NT2/D1 (cell line): Measurements from ENCODE around the gene MBOAT1.

Source experiments
- SUZ12 ChIP-seq: IDR thresholded peaks from 2 replicates; pipeline ENCODE4 v1.6.1; 2011; ENCODE audit not compliant: insufficient read length, insufficient read depth; ENCODE audit errors: extremely low read depth
- YY1 ChIP-seq: IDR thresholded peaks from 2 replicates; pipeline ENCODE4 v1.6.1; 2011; ENCODE audit not compliant: insufficient read length, insufficient read depth
- ZNF274 ChIP-seq: IDR thresholded peaks from 2 replicates; pipeline ENCODE4 v1.6.1; 2011; ENCODE audit warnings: mild to moderate bottlenecking, low read depth, low read length

DNA sequence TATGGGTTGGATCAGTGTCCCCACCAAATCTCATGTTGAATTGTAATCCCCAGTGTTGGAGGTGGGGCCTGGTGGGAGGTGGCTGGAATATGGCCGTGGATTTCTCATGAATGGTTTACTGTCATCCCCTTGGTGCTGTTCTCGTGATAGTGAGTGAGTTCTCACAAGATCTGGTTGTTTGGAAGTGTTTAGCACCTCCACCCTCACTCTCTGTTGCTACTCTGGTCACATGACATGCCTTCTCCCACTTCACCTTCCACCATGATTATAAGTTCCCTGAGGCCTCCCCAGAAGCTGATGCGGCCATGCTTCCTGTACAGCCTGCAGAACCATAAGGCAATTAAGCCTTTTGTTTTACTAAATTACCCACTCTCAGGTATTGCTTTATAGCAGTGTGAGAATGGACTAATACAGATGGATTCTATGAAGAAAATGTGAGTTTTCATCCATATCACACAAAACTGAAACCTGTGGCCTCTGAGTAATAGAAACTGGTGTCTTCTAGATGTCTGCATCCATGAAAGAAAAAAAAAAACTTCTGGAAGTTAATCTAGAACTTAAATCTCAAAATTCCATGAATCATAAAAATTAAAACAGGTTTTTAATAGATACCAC is 39.3 kb downstream of the MBOAT1 start:
- no peak for TF ChIP-seq YY1
- TF ChIP-seq ZNF274, result no peak
- TF ChIP-seq SUZ12, result no peak
